B cell (primary cell): Measurements from ENCODE around the gene FAAH. TPM values are rescaled to one million over a fixed set of nuclear protein-coding genes. Genes with fewer than 3 reads are reported as not detected.

ENCODE experiments used
- ATAC-seq: fragments of 200-7000 bp; cut with Tn5 transposase; one replicate; pipeline ENCODE4 v1.10.0; 2021; ENCODE audit warnings: low read depth, mild to moderate bottlenecking, moderate number of reproducible peaks, moderate library complexity
- CTCF ChIA-PET: fragments of 350-600 bp; sonication (Branson Sonifier 250); formaldehyde crosslinking; loops from one replicate; lab custom pipeline; 2021; ENCODE audit warnings: antibody characterized with exemption, inconsistent platforms; lab: Charles Lee
- POLR2A ChIA-PET: fragments of 350-600 bp; sonication (Branson Sonifier 250); formaldehyde crosslinking; loops from one replicate; lab custom pipeline; 2021; ENCODE audit warnings: antibody characterized with exemption; lab: Charles Lee
- DNase-seq: peaks from one replicate; pipeline ENCODE4 v3.0.0; 2013
- H2AFZ ChIP-seq: 2 replicates; pipeline ENCODE4 v1.6.1; 2012; ENCODE audit warnings: mild to moderate bottlenecking, low read depth, low read length; ENCODE audit not compliant: insufficient read depth, poor library complexity, severe bottlenecking
- H3K27ac ChIP-seq, 2 donors: 1 replicate in 1 of 2; 2 replicates in 1 of 2; pipeline ENCODE4 v1.5.1; 2012 to 2013; ENCODE audit warnings: low read length in 2 of 2, mild to moderate bottlenecking in 2 of 2, moderate library complexity in 1 of 2
- H3K27me3 ChIP-seq, 4 experiments: fragments of 200-600 bp in 1 of 4; sonication (generic) in 1 of 4; replicated peaks in 1 of 4; 1 replicate in 2 of 4; 2 replicates in 2 of 4; pipeline versions ENCODE4 v1.6.1 to v1.7.0; 2013 to 2016; ENCODE audit warnings: low read length in 3 of 4, mild to moderate bottlenecking in 2 of 4, mixed read lengths in 1 of 4, moderate library complexity in 1 of 4; ENCODE audit not compliant: insufficient read depth in 4 of 4, control insufficient read depth in 3 of 4; ENCODE audit errors: control extremely low read depth in 1 of 4
- H3K36me3 ChIP-seq, 2 experiments: replicated peaks in 1 of 2; 1 replicate in 1 of 2; 2 replicates in 1 of 2; pipeline versions ENCODE4 v1.6.1 to v1.7.1; 2013; ENCODE audit warnings: low read length in 1 of 2; ENCODE audit not compliant: insufficient read depth in 2 of 2, control insufficient read depth in 1 of 2; ENCODE audit errors: control extremely low read depth in 1 of 2, extremely low read depth in 1 of 2
- H3K4me1 ChIP-seq, 2 donors: fragments of 200-600 bp in 1 of 2; sonication (generic) in 1 of 2; 1 replicate in 1 of 2; 2 replicates in 1 of 2; pipeline versions ENCODE4 v1.5.1 to v1.6.1; 2013 to 2017; ENCODE audit warnings: low read length in 2 of 2; ENCODE audit not compliant: control insufficient read depth in 2 of 2, insufficient read depth in 2 of 2
- H3K4me2 ChIP-seq: replicated peaks from 2 replicates; pipeline ENCODE3; 2012; ENCODE audit warnings: mild to moderate bottlenecking, low read depth, low read length; ENCODE audit not compliant: poor library complexity, severe bottlenecking
- H3K4me3 ChIP-seq, 5 experiments: fragments of 200-600 bp in 1 of 5; sonication (generic) in 1 of 5; 1 replicate in 3 of 5; 2 replicates in 2 of 5; pipeline versions ENCODE4 v1.5.1 to v1.7.0; 2011 to 2016; ENCODE audit warnings: low read length in 4 of 5, mild to moderate bottlenecking in 4 of 5, low read depth in 2 of 5, control low read depth in 1 of 5, moderate library complexity in 1 of 5; ENCODE audit not compliant: insufficient read depth in 1 of 5; ENCODE audit errors: control extremely low read depth in 1 of 5, extremely low read depth in 1 of 5
- H3K79me2 ChIP-seq: fragments of 200-600 bp; sonication (generic); one replicate; pipeline ENCODE4 v1.6.0; 2016; ENCODE audit warnings: low read length; ENCODE audit not compliant: control insufficient read depth, insufficient read depth
- H3K9ac ChIP-seq: fragments of 200-600 bp; sonication (generic); 2 replicates; pipeline ENCODE4 v1.6.1; 2017; ENCODE audit warnings: mild to moderate bottlenecking, low read length, moderate library complexity
- H3K9me3 ChIP-seq, 3 donors: one replicate each; pipeline versions ENCODE4 v1.6.1 to v1.7.1; 2013; ENCODE audit warnings: low read length in 2 of 3; ENCODE audit not compliant: control insufficient read depth in 2 of 3, insufficient read depth in 1 of 3; ENCODE audit errors: control extremely low read depth in 1 of 3
- H4K20me1 ChIP-seq: 2 replicates; pipeline ENCODE4 v1.6.0; 2012; ENCODE audit warnings: mild to moderate bottlenecking, low read length; ENCODE audit not compliant: insufficient read depth, control insufficient read depth, poor library complexity, severe bottlenecking
- H3K27ac Mint-ChIP-seq: one replicate; pipeline ENCODE4 v1.8.0; 2021; ENCODE audit warnings: mixed read lengths
- H3K27me3 Mint-ChIP-seq: one replicate; pipeline ENCODE4 v1.8.0; 2021; ENCODE audit warnings: mixed read lengths
- H3K4me1 Mint-ChIP-seq: one replicate; pipeline ENCODE4 v1.8.0; 2021; ENCODE audit warnings: mixed read lengths
- H3K4me3 Mint-ChIP-seq: one replicate; pipeline ENCODE4 v1.8.0; 2021; ENCODE audit warnings: mixed read lengths
- H3K9me3 Mint-ChIP-seq: one replicate; pipeline ENCODE4 v1.8.0; 2022; ENCODE audit warnings: mixed read lengths; ENCODE audit not compliant: insufficient read depth
- CTCF ChIP-seq: fragments of 200-600 bp; IDR thresholded peaks from one replicate; pipeline ENCODE4 v1.8.0; 2022; ENCODE audit warnings: antibody characterized with exemption, mild to moderate bottlenecking
- EZH2 ChIP-seq: IDR thresholded peaks from 2 replicates; pipeline ENCODE4 v1.6.1; 2012; ENCODE audit warnings: borderline replicate concordance, low read depth, mild to moderate bottlenecking, moderate library complexity, low read length; ENCODE audit not compliant: insufficient read depth, poor library complexity, severe bottlenecking
- WGBS: methylation state at CpG from one replicate; pipeline ENCODE4 v1.1.5; 2013; ENCODE audit warnings: missing lambda C conversion rate; ENCODE audit not compliant: insufficient coverage; 5-methylcytosine and 5-hydroxymethylcytosine counted together
- intact Hi-C: fragments of 100-400 bp; cut with micrococcal nuclease; formaldehyde crosslinking; loops from one replicate; pipeline ENCODE4 v1.10.0; 2022
- polyA plus RNA-seq: library from polyadenylated mRNA; depleted of rRNA; stranded (reverse); fragments of >200 nt; gene quantifications from 2 replicates; pipeline ENCODE4 v1.2.3, GENCODE V29; 2012
- total RNA-seq, 2 donors: library from RNA; stranded (reverse); fragments of 120-200 nt in 1 of 2; gene quantifications; 1 replicate in 1 of 2; 2 replicates in 1 of 2; pipeline versions ENCODE4 v1.2.3 to v1.2.4, GENCODE V29; 2013 to 2022

FAAH gene
- total and polyA plus RNA-seq, 2 donors (not counting 1 experiment from before 2014, with no cell fraction given): 5.6 to 9.6 TPM

DNA sequence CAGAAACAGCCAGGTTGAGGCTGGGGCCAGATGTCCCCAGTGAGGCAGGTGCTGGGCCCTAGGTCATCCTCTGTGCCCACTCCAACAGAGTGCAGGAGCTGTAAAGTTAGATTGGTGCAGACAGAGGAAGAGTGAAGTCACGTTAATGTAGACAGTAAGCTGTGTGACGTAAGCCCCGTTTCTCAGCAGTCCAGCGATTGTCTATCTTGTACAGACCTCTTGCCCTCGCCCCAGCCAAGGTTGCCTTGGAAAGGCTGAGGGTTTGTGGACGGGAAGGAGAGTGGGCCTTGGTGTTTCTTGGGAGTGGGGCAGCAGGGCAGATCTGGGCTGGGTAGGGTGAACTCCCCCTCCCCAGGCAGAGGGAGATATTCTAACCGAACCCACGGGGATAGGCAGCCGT lies 13.5 kb downstream of the FAAH start:
- no peaks in the 10 kb centered on the region for H3K9me3 ChIP-seq
- no peaks in the 10 kb centered on the region for H3K27me3 ChIP-seq
- DNase-seq: no peak
- no peaks in the 10 kb centered on the region for H3K4me1 ChIP-seq
- Mint-ChIP-seq H3K4me3 (no peak overlapping the region), H3K27me3 (no peaks in the 10 kb centered on the region), H3K9me3 (no peaks in the 10 kb centered on the region), H3K27ac (no peak overlapping the region), H3K4me1 (no peaks in the 10 kb centered on the region)
- no peak overlapping the region for H3K27ac ChIP-seq
- no peak overlapping the region for H3K9ac ChIP-seq
- ChIA-PET CTCF (interaction anchor here (0.7 to 2.3 kb wide), 3 partner anchors 120 to 401 kb away, joined by 3 to 10 read pairs (median 3); no protein-coding TSS in a partner anchor), POLR2A (no interaction called here)
- no peak overlapping the region for H2AFZ ChIP-seq
- TF ChIP-seq CTCF (no peak), EZH2 (no peak)
- intact Hi-C loops: no loop called here
- no peaks in the 10 kb centered on the region for H3K36me3 ChIP-seq
- H3K79me2 ChIP-seq: no peaks in the 10 kb centered on the region
- H3K4me2 ChIP-seq: no peak overlapping the region
- no peak for ATAC-seq
- H4K20me1 ChIP-seq: no peaks in the 10 kb centered on the region
- WGBS: 93% methylated on average over 7 of the region's 9 CpGs
- no peak overlapping the region for H3K4me3 ChIP-seq

GRCh38 chr1:46408356-46409062 lies 14.4 kb downstream of the FAAH start:
- CTCF ChIA-PET: interaction anchor here (1.4 to 2.3 kb wide), 3 partner anchors 8 to 316 kb away, joined by 3 to 10 read pairs (median 4); no protein-coding TSS in a partner anchor
- Histone ChIP-seq H3K27me3 (no peaks in the 10 kb centered on the region), H3K4me1 (no peaks in the 10 kb centered on the region), H3K79me2 (no peaks in the 10 kb centered on the region), H3K9me3 (no peaks in the 10 kb centered on the region), H4K20me1 (no peaks in the 10 kb centered on the region), H3K4me3 (no peak overlapping the region), H3K36me3 (no peaks in the 10 kb centered on the region), H3K27ac (no peak overlapping the region), H3K4me2 (no peak overlapping the region), H3K9ac (no peak overlapping the region), H2AFZ (no peak overlapping the region)
- H3K4me3 Mint-ChIP-seq: no peak overlapping the region
- no peaks in the 10 kb centered on the region for H3K9me3 Mint-ChIP-seq
- no peak overlapping the region for H3K27ac Mint-ChIP-seq
- DNase-seq: no peak
- 98% methylated on average over 10 of the region's 12 CpGs for WGBS
- no peak for ATAC-seq
- intact Hi-C loops: no loop called here
- H3K27me3 Mint-ChIP-seq: no peaks in the 10 kb centered on the region
- H3K4me1 Mint-ChIP-seq: no peaks in the 10 kb centered on the region
- TF ChIP-seq CTCF (no peak), EZH2 (no peak)
- POLR2A ChIA-PET: no interaction called here
